Activated CD8-positive, alpha-beta memory T cell treated with anti-CD3 and anti-CD28 coated beads, Interleukin-2, amount 50 U/mL, for 48 hours (primary cell): ENCODE measurements around the gene BAD.
A peak's percentile ranks its signal among the peaks of the same experiment; 100 is the strongest.

Source experiments
- DNase-seq: peaks from one replicate; pipeline ENCODE4 v3.0.0-alpha.2; 2020

BAD gene

DNA sequence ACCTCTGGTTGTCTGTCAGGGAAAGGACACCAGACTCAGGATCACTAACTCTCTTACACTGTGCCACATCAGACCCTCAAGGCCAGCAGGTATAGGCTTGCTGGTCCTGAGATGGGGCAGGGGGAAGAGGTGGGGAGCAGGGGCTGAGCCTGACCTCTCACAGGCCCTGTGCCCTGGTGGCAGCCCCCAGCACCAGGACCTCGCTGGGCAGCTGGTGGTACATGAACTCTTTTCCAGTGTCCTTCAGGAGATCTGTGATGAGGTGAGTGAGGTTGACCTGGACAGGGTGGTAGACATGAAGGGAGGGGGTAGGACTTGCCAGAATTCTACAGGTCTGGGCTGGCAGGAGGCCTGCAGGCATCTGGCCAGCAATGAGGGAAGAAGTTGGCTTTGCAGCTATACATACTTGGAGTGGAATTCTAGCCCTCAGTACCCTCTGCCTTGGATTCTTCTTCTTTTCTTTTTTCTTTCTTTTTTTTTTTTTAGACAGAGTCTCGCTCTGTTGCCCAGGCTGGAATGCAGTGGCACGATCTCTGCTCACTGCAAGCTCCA is 57.0 kb downstream of the BAD start:
- no peak for DNase-seq

DNA sequence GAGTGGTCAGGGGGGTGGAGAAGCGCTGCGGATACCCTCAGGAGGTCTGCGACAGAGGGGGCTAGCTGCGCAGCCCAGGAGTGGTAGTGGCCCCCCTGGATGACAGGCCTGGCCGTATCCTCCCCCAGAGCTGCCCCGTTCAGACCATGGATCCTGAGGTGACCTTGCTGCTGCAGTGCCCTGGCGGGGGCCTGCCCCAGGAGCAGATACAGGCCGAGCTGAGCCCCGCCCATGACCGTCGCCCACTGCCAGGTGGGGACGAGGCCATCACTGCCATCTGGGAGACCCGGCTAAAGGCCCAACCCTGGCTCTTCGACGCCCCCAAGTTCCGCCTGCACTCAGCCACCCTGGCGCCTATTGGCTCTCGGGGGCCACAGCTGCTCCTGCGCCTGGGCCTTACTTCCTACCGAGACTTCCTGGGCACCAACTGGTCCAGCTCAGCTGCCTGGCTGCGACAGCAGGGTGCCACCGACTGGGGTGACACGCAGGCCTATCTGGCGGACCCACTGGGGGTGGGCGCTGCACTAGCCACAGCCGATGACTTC is 57.9 kb downstream of the BAD start:
- peak; percentile 84 for DNase-seq

DNA sequence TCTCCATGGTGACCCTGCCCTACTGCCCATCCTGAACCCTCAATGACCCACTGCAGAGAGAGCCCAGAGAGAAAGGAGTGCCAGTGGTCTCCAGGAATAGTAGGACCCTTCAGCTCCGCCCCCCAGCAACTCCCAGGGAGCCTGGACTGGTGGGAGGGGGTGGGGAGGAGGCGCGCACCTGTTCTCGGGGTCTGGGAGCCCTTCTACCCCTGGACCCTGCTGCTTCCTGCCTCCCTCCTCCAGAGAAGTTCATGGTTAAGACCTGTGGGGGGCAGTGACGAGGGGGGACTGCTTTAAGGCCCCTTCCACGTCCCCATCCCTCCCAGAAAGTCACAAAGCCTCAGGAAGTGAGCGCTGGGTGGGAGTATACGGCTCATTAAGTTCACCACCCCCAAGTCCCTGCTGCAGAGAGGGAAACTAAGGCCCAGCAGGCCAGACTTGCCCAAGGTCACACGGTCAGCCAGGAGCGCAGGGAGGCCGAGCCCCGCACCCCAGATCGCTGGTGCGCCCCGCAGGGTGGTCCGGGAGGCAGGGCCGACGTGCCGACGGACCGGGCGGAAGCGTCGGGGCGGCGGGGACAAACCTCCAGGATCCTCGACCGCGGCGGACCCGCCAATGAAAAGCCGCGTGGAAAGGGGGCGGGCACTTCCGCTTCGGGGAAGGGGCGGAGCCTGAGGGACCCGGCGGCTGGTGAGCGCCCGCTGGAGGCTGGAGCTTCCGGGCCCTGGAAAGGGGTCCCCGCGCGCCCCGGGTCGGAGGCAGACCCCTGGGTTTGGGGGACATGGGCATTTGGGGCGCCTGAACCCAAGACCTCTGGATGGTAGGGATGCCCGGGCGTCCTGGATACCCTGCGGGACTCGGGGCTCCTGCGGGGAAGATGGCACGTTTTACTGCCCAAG is 58.6 kb downstream of the BAD start, which contains the start of the genes NUDT22 and TRPT1:
Gene NUDT22, plus strand, starts transcription at position 667 of the 899 bp plus-strand sequence. CDS start 379 bp downstream, outside the sequence.
Gene TRPT1, minus strand, starts transcription at position 579 of the 899 bp plus-strand sequence. Its CDS starts 326 bp downstream, at position 253.
- DNase-seq, result peak; percentile 98

DNA sequence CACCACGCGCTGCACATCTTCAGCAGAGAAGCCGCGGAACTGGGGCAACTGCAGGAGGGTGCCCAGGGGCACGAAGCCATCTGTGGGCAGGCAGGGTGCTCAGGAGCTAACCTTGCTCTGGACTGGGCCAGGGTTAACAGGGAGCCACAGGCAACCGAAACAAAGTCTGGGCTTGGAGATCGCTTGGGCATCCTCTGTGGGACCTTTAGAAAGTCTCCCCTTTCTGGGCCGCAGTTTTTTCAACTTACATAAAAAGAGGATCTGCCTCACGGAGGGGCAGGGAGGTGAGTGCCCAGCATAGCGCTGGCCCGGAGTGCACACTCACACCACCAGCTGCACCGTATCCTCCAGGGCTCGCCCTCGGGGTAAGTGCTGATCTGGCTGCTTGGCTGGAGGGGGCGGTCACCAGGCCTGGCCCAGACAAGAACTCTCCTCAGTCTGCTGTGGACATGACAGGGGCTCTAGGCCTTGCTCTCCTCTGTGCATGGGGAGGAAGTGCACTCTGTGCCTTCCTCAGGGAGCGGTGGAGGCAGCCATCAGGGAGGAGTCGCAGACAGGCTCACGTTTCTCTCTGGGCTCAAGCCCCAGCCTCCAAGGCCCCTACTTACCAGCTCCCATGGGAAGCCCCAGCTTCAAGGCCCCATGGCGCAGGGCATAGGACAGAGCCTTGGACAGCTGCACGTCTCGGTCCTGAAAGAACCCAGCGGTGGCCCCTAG is 59.4 kb downstream of the BAD start:
- DNase-seq, result peak; percentile 70

DNA sequence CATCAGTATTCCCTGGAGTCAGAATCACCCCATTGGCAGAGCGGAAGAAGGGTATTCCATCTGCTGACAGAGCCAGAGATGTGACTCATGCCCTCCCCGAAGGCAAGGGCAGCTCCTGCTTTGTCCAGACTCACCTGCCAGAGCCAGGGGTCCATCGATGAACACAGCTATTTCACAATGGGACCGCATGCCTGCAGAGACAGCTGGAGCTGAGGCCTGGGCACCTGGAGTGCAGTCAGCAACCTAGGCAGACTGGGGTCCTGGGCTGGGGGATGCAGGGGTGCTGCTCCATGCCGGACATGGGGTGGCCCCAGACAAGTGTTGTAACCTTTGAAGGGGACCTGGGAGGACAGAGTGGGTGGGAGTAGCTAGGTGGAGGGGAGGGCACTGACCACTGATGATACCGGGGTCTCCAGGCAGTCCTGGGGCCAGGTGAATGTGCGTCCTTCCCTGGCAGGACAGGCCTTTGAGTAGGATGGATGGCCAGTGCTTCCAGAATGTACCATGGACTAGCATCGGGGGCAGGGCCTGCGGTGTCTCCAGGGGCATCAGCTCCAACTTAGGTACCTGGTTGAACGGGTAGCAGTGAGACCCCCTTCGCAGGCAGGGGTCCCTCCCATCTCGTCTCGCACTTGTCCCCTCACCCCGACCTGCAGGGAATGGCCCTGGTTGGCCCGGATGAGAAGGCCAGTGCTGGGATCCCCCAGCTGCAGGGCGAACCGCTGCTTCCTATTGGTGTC is 60.1 kb downstream of the BAD start:
- no peak for DNase-seq

DNA sequence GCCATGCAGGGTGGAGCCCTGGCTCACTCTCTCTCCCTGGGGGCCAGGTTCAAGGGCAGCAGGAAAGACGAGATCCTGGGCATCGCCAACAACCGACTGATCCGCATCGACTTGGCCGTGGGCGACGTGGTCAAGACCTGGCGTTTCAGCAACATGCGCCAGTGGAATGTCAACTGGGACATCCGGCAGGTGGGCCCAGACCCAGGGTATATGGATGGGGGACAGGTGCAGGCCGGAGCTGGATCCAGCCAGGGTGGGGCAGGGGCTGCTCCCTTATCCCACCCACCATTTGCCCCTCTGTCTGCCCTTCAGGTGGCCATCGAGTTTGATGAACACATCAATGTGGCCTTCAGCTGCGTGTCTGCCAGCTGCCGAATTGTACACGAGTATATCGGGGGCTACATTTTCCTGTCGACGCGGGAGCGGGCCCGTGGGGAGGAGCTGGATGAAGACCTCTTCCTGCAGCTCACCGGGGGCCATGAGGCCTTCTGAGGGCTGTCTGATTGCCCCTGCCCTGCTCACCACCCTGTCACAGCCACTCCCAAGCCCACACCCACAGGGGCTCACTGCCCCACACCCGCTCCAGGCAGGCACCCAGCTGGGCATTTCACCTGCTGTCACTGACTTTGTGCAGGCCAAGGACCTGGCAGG is 61.3 kb downstream of the BAD start:
- DNase-seq, result no peak

DNA sequence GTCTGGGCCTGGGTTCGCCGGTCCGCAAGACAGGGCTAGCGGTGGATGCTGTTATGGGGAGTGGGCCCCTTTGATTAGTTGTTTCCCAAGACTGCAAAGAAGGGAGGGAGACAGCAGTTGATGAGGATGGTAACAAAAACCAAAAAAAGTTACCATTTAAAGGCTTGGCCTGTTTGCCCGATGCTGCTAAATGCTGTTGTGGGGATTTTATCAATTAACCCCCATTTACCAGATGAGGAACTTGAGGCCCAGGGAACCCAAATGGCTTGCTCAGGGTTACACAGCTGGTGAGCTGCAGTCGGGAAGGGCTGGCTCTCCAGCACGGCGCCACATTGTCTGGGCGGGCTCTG is 61.8 kb downstream of the BAD start:
- DNase-seq, result no peak

DNA sequence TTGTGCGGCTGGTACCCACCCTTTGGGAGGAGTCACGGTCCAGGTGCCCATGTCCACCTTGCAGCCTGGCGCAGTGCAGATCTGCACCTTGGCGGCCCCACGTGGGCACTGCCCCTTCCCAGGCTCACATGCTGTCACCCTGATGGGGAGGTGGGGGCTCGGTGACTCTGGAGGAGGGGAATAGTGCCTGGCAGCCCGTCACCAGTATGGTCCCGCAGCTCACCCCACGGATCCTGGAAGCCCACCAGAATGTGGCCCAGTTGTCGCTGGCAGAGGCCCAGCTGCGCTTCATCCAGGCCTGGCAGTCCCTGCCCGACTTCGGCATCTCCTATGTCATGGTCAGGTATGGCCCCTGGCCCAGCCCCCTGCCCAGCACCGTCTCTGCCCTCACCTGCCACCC is 63.7 kb downstream of the BAD start:
- DNase-seq, result no peak

DNA sequence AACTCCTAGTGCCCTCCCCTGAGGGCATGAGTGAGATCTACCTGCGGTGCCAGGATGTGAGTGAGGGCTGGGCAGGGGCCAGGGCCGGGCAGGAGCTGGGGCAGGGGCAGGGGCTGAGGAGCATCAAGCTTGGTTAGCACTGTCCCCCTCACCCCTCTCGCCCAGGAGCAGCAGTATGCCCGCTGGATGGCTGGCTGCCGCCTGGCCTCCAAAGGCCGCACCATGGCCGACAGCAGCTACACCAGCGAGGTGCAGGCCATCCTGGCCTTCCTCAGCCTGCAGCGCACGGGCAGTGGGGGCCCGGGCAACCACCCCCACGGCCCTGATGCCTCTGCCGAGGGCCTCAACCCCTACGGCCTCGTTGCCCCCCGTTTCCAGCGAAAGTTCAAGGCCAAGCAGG is 64.2 kb downstream of the BAD start:
- no peak for DNase-seq
